Nephron progenitor cell (in vitro differentiated cells): ENCODE data around the gene CLCA1.

Experiments used
- DNase-seq: peaks from one replicate; pipeline ENCODE4 v3.0.0; 2021
- H3K27ac Mint-ChIP-seq: 2 replicates; pipeline ENCODE4 v1.8.0; 2021; ENCODE audit warnings: mild to moderate bottlenecking, moderate library complexity, mixed read lengths
- H3K27me3 Mint-ChIP-seq: 2 replicates; pipeline ENCODE4 v1.8.0; 2021; ENCODE audit warnings: mild to moderate bottlenecking, low read depth, mixed read lengths; ENCODE audit not compliant: poor library complexity
- H3K36me3 Mint-ChIP-seq: 2 replicates; pipeline ENCODE4 v1.8.0; 2021; ENCODE audit warnings: low read depth, mixed read lengths
- H3K4me1 Mint-ChIP-seq: 2 replicates; pipeline ENCODE4 v1.8.0; 2021; ENCODE audit warnings: mixed read lengths
- H3K4me3 Mint-ChIP-seq: 2 replicates; pipeline ENCODE4 v1.8.0; 2021; ENCODE audit warnings: mild to moderate bottlenecking, moderate library complexity, mixed read lengths
- H3K9me3 Mint-ChIP-seq: 2 replicates; pipeline ENCODE4 v1.8.0; 2021; ENCODE audit warnings: mild to moderate bottlenecking, moderate library complexity, mixed read lengths
- TF ChIP-seq, protein P1 (sequence below): fragments of 200-600 bp; sonication (generic); IDR thresholded peaks from 2 replicates; pipeline ENCODE4 v1.5.0; 2021; ENCODE audit warnings: antibody characterized with exemption

Gene CLCA1

GRCh38 chr1:86520789-86521521, 52.2 kb downstream of the CLCA1 start:
- Mint-ChIP-seq H3K27me3 (no peaks in the 10 kb centered on the region), H3K36me3 (no peaks in the 10 kb centered on the region), H3K4me3 (no peak overlapping the region), H3K9me3 (peaks cover 12% of the 10 kb centered on the region), H3K4me1 (no peaks in the 10 kb centered on the region), H3K27ac (no peak overlapping the region)
- TF ChIP-seq, protein P1, sequence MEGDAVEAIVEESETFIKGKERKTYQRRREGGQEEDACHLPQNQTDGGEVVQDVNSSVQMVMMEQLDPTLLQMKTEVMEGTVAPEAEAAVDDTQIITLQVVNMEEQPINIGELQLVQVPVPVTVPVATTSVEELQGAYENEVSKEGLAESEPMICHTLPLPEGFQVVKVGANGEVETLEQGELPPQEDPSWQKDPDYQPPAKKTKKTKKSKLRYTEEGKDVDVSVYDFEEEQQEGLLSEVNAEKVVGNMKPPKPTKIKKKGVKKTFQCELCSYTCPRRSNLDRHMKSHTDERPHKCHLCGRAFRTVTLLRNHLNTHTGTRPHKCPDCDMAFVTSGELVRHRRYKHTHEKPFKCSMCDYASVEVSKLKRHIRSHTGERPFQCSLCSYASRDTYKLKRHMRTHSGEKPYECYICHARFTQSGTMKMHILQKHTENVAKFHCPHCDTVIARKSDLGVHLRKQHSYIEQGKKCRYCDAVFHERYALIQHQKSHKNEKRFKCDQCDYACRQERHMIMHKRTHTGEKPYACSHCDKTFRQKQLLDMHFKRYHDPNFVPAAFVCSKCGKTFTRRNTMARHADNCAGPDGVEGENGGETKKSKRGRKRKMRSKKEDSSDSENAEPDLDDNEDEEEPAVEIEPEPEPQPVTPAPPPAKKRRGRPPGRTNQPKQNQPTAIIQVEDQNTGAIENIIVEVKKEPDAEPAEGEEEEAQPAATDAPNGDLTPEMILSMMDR = no peak
- no peak for DNase-seq

DNA sequence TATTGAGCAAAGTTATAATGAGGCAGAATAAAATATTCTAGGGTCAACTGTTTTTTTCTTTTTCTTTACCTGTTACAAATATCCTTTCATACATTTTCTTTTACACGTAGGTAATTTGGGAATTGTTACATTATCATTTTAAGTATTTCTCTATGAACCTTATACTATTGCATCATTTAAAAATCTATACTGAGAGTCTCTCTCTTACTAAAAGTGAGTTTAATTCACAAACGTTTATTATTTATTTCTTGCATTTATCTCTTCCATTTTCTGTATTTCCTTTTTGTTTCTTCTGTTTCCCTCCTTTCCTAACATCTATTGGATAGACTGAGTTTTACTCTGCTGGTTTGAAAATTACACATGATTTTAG, 52.8 kb downstream of the CLCA1 start:
- Mint-ChIP-seq H3K4me1 (no peaks in the 10 kb centered on the region), H3K9me3 (peaks cover 12% of the 10 kb centered on the region), H3K36me3 (no peaks in the 10 kb centered on the region)

DNA sequence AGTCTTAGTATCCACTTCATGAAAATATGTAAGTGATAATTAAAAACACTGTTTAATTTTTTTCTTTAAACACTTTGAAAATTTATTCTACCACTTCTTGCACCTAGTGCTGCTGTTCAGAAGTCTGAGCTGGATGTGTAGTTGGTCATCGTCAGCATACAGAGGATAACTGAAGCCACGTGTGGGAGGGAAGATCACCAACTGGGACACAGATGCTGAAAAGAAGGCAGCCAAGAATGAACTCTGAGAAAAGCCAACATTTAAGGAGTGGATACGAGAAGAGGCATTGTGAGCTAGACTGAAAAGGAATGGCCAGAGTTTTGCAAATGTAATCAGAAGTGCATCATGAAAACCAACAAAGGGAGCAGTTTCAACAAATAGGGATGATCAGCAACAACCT, 53.5 kb downstream of the CLCA1 start:
- no peaks in the 10 kb centered on the region for H3K4me1 Mint-ChIP-seq
- TF ChIP-seq, protein P1 = no peak
- peaks cover 12% of the 10 kb centered on the region for H3K9me3 Mint-ChIP-seq
- DNase-seq = no peak
- H3K4me3 Mint-ChIP-seq = no peak overlapping the region
- H3K27ac Mint-ChIP-seq = no peak overlapping the region
- H3K27me3 Mint-ChIP-seq = no peaks in the 10 kb centered on the region
- no peaks in the 10 kb centered on the region for H3K36me3 Mint-ChIP-seq

More for the DNA sequence above, 52.8 kb downstream of the CLCA1 start:
- H3K27me3 Mint-ChIP-seq = no peaks in the 10 kb centered on the region
- no peak overlapping the region for H3K27ac Mint-ChIP-seq
- TF ChIP-seq, protein P1 = no peak
- H3K4me3 Mint-ChIP-seq = no peak overlapping the region
- DNase-seq = no peak

DNA sequence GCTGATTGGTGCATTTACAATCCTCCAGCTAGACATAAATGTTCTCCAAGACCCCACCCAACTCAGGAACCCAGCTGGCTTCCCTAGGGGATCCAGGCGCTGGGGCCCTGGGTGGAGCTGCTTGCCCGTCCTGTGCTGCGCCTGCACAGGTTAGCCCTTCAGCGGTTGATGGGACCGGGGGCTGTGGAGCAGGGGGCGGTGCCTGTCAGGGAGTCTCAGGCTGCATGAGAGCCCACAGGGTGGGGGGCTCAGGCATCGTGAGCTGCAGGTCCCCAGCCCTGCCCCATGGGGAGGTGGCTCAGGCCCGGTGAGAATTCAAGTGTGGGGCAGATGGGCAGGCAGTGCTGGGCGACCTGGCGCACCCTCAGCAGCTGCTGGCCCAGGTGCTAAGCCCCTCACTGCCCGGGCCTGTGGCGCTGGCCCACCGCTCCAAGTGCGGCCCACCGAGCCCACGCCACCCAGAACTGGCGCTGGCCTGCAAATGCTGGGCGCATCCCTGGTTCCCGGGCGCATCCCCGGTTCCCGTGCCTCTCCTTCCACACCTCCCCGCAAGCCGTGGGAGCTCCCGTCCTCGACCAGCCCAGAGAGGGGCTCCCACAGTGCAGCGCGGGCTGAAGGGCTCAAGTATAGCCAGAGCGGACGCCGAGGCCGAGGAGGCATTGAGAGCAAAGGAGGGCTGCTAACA, 55.1 kb downstream of the CLCA1 start:
- Mint-ChIP-seq H3K36me3 (no peaks in the 10 kb centered on the region), H3K4me1 (no peaks in the 10 kb centered on the region), H3K27ac (no peak overlapping the region), H3K27me3 (no peaks in the 10 kb centered on the region), H3K9me3 (peaks cover 12% of the 10 kb centered on the region), H3K4me3 (no peak overlapping the region)
- DNase-seq = no peak
- TF ChIP-seq, protein P1 = no peak

- no peak for DNase-seq
- Mint-ChIP-seq H3K4me1 (no peaks in the 10 kb centered on the region), H3K4me3 (no peak overlapping the region), H3K27ac (no peak overlapping the region), H3K27me3 (no peaks in the 10 kb centered on the region), H3K9me3 (peaks cover 12% of the 10 kb centered on the region), H3K36me3 (no peaks in the 10 kb centered on the region)
- TF ChIP-seq, protein P1 = no peak
Observed at GRCh38 chr1:86527306-86527705, 58.6 kb downstream of the CLCA1 start.
